Measurements from ENCODE around the gene TTC21A.

DNA sequence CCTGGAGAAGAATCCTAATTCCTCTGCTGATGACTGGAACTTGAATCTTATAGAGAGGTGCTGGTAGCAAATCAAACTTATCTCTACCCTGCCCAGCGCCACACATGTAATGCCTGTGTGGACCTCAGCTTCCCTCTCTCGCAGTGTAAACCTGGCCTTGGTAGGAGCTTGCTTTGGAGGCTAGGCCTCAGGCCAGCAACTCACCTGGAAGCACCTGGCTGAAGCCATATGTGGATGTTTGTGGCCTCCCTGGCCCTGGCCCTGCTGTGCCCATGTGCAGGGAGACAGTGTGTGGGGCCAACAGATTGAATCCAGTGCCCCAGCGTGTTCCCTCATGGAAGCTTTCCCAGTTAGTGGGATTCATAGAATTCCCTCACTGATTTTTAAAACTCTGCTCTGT is 8.4 kb downstream of the TTC21A start:
- TF ChIP-seq, protein P1, sequence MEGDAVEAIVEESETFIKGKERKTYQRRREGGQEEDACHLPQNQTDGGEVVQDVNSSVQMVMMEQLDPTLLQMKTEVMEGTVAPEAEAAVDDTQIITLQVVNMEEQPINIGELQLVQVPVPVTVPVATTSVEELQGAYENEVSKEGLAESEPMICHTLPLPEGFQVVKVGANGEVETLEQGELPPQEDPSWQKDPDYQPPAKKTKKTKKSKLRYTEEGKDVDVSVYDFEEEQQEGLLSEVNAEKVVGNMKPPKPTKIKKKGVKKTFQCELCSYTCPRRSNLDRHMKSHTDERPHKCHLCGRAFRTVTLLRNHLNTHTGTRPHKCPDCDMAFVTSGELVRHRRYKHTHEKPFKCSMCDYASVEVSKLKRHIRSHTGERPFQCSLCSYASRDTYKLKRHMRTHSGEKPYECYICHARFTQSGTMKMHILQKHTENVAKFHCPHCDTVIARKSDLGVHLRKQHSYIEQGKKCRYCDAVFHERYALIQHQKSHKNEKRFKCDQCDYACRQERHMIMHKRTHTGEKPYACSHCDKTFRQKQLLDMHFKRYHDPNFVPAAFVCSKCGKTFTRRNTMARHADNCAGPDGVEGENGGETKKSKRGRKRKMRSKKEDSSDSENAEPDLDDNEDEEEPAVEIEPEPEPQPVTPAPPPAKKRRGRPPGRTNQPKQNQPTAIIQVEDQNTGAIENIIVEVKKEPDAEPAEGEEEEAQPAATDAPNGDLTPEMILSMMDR (IDR thresholded peaks at IDR 0.05): no peak
- no peak for TF ChIP-seq EP300 (IDR thresholded peaks at IDR 0.05)
- no peak for TF ChIP-seq POLR2A (IDR thresholded peaks at IDR 0.05)
